HG02642 (cell line): ENCODE data around the gene KIAA1958.
"Not testable (repeated sequence)": the region's sequence is repeated elsewhere in the genome, so short reads cannot be mapped to it uniquely, and the experiment has no call there.

Experiments
- ATAC-seq: cut with Tn5 transposase; IDR thresholded peaks from one replicate; pipeline ENCODE4 v1.9.1; 2021; ENCODE audit warnings: mild to moderate bottlenecking; ENCODE audit not compliant: unreplicated experiment, poor library complexity

KIAA1958 gene

GRCh38 chr9:112631313-112632070 lies 144.9 kb downstream of the KIAA1958 start:
- no peak for ATAC-seq

GRCh38 chr9:112640311-112640710 lies 153.7 kb downstream of the KIAA1958 start:
- ATAC-seq: no peak

- no peak for ATAC-seq
Observed at GRCh38 chr9:112642126-112642525, 155.5 kb downstream of the KIAA1958 start.

- ATAC-seq: no peak
Observed at GRCh38 chr9:112647596-112647995, 161.0 kb downstream of the KIAA1958 start.

- no peak for ATAC-seq
Observed at GRCh38 chr9:112648624-112649023, 162.0 kb downstream of the KIAA1958 start.

GRCh38 chr9:112654282-112654681 lies 167.7 kb downstream of the KIAA1958 start:
- no peak for ATAC-seq

- ATAC-seq: no peak
Observed at GRCh38 chr9:112655668-112656067, 169.0 kb downstream of the KIAA1958 start.

- ATAC-seq: no peak
Observed at GRCh38 chr9:112659906-112660305, 173.3 kb downstream of the KIAA1958 start.

- no peak for ATAC-seq
Observed at GRCh38 chr9:112663681-112664080, 177.1 kb downstream of the KIAA1958 start.

GRCh38 chr9:112664531-112664930 lies 177.9 kb downstream of the KIAA1958 start:
- no peak for ATAC-seq

GRCh38 chr9:112665347-112665746 lies 178.7 kb downstream of the KIAA1958 start:
- no peak for ATAC-seq

GRCh38 chr9:112669326-112669725 lies 182.7 kb downstream of the KIAA1958 start:
- ATAC-seq: no peak

GRCh38 chr9:112670991-112671625 lies 184.5 kb downstream of the KIAA1958 start:
- ATAC-seq: no peak

GRCh38 chr9:112673221-112673620 lies 186.6 kb downstream of the KIAA1958 start:
- not testable (repeated sequence) for ATAC-seq

GRCh38 chr9:112677040-112677439 lies 190.4 kb downstream of the KIAA1958 start:
- ATAC-seq: no peak

- no peak for ATAC-seq
Observed at GRCh38 chr9:112680731-112681402, 194.2 kb downstream of the KIAA1958 start.

- ATAC-seq: no peak
Observed at GRCh38 chr9:112689161-112689740, 202.6 kb downstream of the KIAA1958 start.

- ATAC-seq: no peak
Observed at GRCh38 chr9:112694706-112695555, 208.3 kb downstream of the KIAA1958 start.

GRCh38 chr9:112696461-112696860 lies 209.8 kb downstream of the KIAA1958 start:
- ATAC-seq: no peak

GRCh38 chr9:112699230-112699629 lies 212.6 kb downstream of the KIAA1958 start:
- ATAC-seq: no peak
